ENCODE results near the gene DKK1. TPM values are rescaled to one million over a fixed set of nuclear protein-coding genes. Genes with fewer than 3 reads are reported as not detected.

DKK1 gene
- total RNA-seq, 4 donors from 2014 or later: 12.7 to 18.5 (median 15.8) TPM

DNA sequence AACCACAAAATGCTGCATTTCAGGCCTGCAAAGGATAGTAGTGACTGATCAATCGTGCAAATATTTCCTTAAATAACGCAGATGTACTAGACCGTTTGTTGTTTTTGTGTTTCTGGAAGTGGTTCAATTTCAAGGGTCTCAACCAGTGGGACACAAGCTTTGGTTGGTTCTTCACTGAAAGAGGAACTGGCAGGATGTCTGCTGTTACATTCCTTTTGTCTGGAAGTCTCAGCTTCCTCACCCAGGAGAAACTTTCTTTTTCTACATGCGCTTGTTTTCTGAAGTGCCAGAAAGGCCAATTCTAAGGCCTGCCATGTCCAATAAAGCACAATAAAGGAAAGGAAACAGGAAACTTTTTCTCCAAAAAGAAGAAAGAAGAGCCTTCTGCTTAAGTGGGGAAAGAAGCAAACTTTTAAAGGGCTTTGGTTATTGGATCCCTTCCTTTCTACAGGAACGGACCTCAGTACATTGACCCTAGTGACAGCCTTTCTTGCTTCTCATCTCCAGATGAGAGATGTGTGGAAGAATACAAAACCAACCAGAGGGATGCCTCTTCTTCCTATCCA, 4.1 kb downstream of the DKK1 start:
- Histone ChIP-seq H3K27ac (no peak overlapping the region), H3K4me3 (no peak overlapping the region), H3K27me3 (peaks cover 19% of the 10 kb centered on the region), H3K36me3 (no peaks in the 10 kb centered on the region), H3K9me3 (no peaks in the 10 kb centered on the region), H3K4me1 (peaks cover 16% of the 10 kb centered on the region)
- no peak for DNase-seq (ENCODE audit: low spot score in 2 of 2)
- WGBS: 79% methylated on average over 5 of the region's 5 CpGs
- TF ChIP-seq POLR2A (IDR thresholded peaks at IDR 0.05) (no peak), EP300 (IDR thresholded peaks at IDR 0.05) (no peak), POLR2AphosphoS5 (IDR thresholded peaks at IDR 0.05) (no peak)
- TF ChIP-seq, protein P1, sequence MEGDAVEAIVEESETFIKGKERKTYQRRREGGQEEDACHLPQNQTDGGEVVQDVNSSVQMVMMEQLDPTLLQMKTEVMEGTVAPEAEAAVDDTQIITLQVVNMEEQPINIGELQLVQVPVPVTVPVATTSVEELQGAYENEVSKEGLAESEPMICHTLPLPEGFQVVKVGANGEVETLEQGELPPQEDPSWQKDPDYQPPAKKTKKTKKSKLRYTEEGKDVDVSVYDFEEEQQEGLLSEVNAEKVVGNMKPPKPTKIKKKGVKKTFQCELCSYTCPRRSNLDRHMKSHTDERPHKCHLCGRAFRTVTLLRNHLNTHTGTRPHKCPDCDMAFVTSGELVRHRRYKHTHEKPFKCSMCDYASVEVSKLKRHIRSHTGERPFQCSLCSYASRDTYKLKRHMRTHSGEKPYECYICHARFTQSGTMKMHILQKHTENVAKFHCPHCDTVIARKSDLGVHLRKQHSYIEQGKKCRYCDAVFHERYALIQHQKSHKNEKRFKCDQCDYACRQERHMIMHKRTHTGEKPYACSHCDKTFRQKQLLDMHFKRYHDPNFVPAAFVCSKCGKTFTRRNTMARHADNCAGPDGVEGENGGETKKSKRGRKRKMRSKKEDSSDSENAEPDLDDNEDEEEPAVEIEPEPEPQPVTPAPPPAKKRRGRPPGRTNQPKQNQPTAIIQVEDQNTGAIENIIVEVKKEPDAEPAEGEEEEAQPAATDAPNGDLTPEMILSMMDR (IDR thresholded peaks at IDR 0.05): no peak

DNA sequence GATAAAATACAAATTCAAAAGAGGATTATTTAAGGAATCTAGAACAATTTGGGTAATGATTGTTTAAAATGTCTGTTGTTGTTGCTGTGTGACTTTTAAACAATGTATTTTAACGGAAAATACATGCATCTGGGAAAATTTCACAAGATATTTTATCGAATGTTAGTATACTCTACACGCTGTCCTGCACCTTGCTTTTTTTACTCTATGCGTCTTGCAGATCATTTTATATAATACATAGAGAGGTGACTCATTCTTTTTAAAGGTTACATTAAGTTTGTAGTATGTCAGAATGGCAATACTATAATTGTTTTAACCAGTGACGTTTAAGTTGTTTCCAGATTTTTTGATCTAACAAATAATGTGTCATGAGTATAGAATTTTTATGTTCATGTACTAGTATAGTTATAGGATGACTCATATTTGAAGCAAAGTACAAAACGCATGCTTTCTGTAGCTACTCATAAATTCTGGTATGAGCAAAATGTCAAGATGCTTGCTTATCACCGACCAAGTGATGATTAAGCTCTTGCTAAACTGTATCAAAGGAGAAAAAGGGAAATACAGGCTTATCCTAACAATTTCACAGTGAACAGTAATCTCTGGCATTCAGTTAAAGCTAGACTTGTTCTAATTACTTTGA, 4.9 kb downstream of the DKK1 start:
- Histone ChIP-seq H3K27ac (no peak overlapping the region), H3K27me3 (peaks cover 12% of the 10 kb centered on the region)
- 63% methylated on average over 7 of the region's 7 CpGs for WGBS

GRCh38 chr10:52319926-52320325, 5.8 kb downstream of the DKK1 start:
- TF ChIP-seq, protein P1 (IDR thresholded peaks at IDR 0.05): no peak
- no peak for DNase-seq (ENCODE audit: low spot score in 2 of 2)
- no peaks in the 10 kb centered on the region for H3K36me3 ChIP-seq
- H3K9me3 ChIP-seq: no peaks in the 10 kb centered on the region
- WGBS: 89% methylated on average over 2 of the region's 2 CpGs
- no peak overlapping the region for H3K27ac ChIP-seq
- peaks cover 2% of the 10 kb centered on the region for H3K4me1 ChIP-seq
- peaks cover 2% of the 10 kb centered on the region for H3K27me3 ChIP-seq
- no peak overlapping the region for H3K4me3 ChIP-seq

More for the DNA sequence above, 4.9 kb downstream of the DKK1 start:
- TF ChIP-seq EP300 (IDR thresholded peaks at IDR 0.05): no peak
- TF ChIP-seq, protein P1 (IDR thresholded peaks at IDR 0.05): no peak
- TF ChIP-seq POLR2AphosphoS5 (IDR thresholded peaks at IDR 0.05): no peak
- TF ChIP-seq POLR2A (IDR thresholded peaks at IDR 0.05): no peak
- Histone ChIP-seq H3K9me3 (no peaks in the 10 kb centered on the region), H3K4me1 (peaks cover 9% of the 10 kb centered on the region), H3K4me3 (no peak overlapping the region), H3K36me3 (no peaks in the 10 kb centered on the region)
- DNase-seq (ENCODE audit: low spot score in 2 of 2): no peak

- DNase-seq (ENCODE audit: low spot score in 2 of 2): no peak
- no peak overlapping the region for H3K27ac ChIP-seq
- no peak for TF ChIP-seq POLR2AphosphoS5 (IDR thresholded peaks at IDR 0.05)
- TF ChIP-seq POLR2A (IDR thresholded peaks at IDR 0.05): no peak
- TF ChIP-seq EP300 (IDR thresholded peaks at IDR 0.05): no peak
- TF ChIP-seq, protein P1 (IDR thresholded peaks at IDR 0.05): no peak
- no peak overlapping the region for H3K4me3 ChIP-seq
- H3K27me3 ChIP-seq: no peaks in the 10 kb centered on the region
- no peaks in the 10 kb centered on the region for H3K36me3 ChIP-seq
- 87% methylated on average over 1 of the region's 1 CpG for WGBS
- H3K9me3 ChIP-seq: no peaks in the 10 kb centered on the region
- no peaks in the 10 kb centered on the region for H3K4me1 ChIP-seq
Measured at GRCh38 chr10:52322323-52322722, 8.2 kb downstream of the DKK1 start.

DNA sequence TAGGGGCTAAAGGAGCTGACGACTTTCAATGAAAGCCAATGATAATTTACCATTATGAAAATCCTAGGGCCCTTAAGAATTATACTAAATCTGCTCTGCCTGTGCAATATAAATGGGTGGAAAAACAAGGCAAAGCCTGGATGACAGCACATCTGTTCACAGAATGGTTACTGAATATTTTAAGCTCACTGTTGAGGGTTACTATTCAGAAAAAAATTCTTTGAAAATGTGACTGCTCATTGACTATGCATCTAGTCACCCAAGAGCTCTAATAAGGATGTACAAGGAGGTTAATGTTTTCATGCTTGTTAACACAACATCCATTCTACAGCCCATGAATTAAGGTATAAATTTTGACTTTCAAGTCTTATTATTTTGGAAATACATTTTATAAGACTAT, 8.9 kb downstream of the DKK1 start:
- Histone ChIP-seq H3K36me3 (no peaks in the 10 kb centered on the region), H3K4me3 (no peak overlapping the region), H3K4me1 (no peaks in the 10 kb centered on the region), H3K9me3 (no peaks in the 10 kb centered on the region), H3K27ac (no peak overlapping the region), H3K27me3 (no peaks in the 10 kb centered on the region)
- 83% methylated on average over 1 of the region's 1 CpG for WGBS
- no peak for TF ChIP-seq POLR2AphosphoS5 (IDR thresholded peaks at IDR 0.05)
- TF ChIP-seq, protein P1 (IDR thresholded peaks at IDR 0.05): no peak
- no peak for TF ChIP-seq POLR2A (IDR thresholded peaks at IDR 0.05)
- no peak for TF ChIP-seq EP300 (IDR thresholded peaks at IDR 0.05)
- no peak for DNase-seq (ENCODE audit: low spot score in 2 of 2)

Data from suprapubic skin (tissue), 4 donors.